ENCODE data around the gene ATG5.
"Not testable (repeated sequence)": the region's sequence is repeated elsewhere in the genome, so short reads cannot be mapped to it uniquely, and the experiment has no call there.

The ATG5 gene

DNA sequence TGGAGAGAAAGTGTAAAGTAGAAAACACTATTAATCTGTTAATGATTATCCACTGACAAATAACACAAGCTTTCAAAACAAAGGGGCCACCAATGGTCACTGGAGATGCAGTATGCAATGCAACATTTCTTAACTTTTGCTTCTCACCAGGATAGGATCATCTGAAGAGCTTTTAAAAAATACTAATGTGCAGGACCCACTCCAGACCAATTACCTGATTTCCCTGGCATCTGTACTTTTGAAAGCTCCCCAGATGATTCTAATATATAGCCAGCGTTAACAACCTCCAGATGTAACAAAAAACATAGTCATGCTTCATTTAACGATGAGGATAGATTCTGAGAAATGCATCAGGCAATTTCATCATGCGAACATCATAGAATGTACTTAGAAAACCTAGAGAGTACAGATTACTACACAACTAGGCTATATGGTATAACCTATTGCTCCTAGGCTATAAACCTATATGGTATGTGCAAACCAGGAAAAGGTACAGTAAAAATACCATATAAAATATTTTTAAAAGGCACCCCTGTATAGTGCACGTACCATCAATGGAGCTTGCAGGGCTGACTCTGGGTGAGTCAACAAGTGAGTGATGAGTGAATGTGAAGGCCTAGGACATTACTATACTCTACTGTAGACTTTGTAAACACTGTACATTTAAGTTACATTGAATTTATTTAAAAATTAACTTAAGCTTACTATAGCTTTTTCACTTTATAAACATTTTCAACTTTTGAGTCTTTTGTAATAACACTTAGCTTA, 69.2 kb downstream of the ATG5 start:
- Mint-ChIP-seq H3K4me1 (ENCODE audit: low read depth) (no peaks in the 10 kb centered on the region), H3K27me3 (ENCODE audit: low read depth) (no peaks in the 10 kb centered on the region), H3K9me3 (no peaks in the 10 kb centered on the region), H3K36me3 (ENCODE audit: low read depth) (peaks cover 8% of the 10 kb centered on the region), H3K4me3 (no peak overlapping the region), H3K27ac (no peak overlapping the region)

DNA sequence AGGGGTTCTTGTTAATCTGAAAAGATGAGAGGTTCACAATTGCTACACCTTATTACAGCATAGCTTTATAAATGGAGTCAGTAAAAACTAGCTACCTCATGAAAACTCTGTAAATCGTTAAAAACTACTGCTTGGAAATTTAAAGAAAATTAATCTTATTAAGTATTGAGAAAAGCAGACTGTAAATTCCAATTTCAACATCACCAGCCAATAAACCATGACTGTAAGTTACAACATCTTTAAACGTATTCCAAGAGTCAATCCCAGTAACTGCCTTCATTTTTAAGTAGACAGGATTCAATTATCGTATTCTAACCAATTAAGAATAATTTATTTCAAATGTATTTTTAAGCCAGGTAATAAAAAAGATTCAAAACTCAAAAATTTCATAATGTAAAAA, 70.3 kb downstream of the ATG5 start:
- Mint-ChIP-seq H3K27ac (no peak overlapping the region), H3K27me3 (ENCODE audit: low read depth) (no peaks in the 10 kb centered on the region), H3K9me3 (no peaks in the 10 kb centered on the region), H3K4me3 (no peak overlapping the region), H3K4me1 (ENCODE audit: low read depth) (peaks cover 3% of the 10 kb centered on the region), H3K36me3 (ENCODE audit: low read depth) (peaks cover 6% of the 10 kb centered on the region)

DNA sequence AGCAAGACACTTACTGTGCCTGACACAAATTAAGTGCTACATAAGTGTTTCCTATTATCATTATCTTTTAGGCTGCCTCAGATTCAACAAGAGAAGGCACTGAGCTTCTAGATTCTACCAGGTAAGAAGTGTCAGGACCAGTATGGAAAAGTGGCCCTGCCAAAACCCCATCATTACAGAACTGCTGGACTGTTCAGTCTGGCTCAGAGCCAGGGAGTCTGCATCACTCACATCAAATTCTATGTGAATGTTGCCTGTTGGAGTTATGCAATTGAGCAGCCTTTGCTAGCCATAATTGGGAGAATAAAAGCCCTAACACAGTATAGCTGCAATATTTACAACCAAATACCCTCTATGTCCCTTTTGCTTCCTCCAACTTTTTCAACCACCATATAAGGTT, 70.9 kb downstream of the ATG5 start:
- H3K9me3 Mint-ChIP-seq = no peaks in the 10 kb centered on the region
- no peak overlapping the region for H3K27ac Mint-ChIP-seq
- no peaks in the 10 kb centered on the region for H3K27me3 Mint-ChIP-seq (ENCODE audit: low read depth)
- H3K36me3 Mint-ChIP-seq (ENCODE audit: low read depth) = peaks cover 3% of the 10 kb centered on the region
- H3K4me1 Mint-ChIP-seq (ENCODE audit: low read depth) = peaks cover 3% of the 10 kb centered on the region
- no peak overlapping the region for H3K4me3 Mint-ChIP-seq

DNA sequence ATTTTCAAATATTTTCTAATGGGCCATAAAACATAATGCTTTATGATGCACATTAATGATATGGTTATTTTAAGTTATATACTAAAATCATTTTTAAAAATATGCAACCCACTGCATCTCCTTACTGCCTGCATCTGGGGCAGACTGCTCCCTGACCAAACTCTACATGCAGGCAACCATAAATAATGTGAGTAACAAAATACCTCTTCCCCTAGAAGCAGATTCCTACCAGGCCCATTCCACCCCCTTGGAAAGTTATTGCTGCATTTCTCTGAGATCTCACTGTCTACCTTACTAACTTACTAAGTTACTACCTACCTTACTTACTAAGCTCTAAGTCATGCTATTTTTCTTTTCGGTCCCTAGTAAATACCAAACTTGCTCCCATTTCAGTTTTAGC, 71.8 kb downstream of the ATG5 start:
- no peak overlapping the region for H3K4me3 Mint-ChIP-seq
- H3K27ac Mint-ChIP-seq = no peak overlapping the region
- no peaks in the 10 kb centered on the region for H3K27me3 Mint-ChIP-seq (ENCODE audit: low read depth)
- peaks cover 2% of the 10 kb centered on the region for H3K36me3 Mint-ChIP-seq (ENCODE audit: low read depth)
- peaks cover 3% of the 10 kb centered on the region for H3K4me1 Mint-ChIP-seq (ENCODE audit: low read depth)
- no peaks in the 10 kb centered on the region for H3K9me3 Mint-ChIP-seq

DNA sequence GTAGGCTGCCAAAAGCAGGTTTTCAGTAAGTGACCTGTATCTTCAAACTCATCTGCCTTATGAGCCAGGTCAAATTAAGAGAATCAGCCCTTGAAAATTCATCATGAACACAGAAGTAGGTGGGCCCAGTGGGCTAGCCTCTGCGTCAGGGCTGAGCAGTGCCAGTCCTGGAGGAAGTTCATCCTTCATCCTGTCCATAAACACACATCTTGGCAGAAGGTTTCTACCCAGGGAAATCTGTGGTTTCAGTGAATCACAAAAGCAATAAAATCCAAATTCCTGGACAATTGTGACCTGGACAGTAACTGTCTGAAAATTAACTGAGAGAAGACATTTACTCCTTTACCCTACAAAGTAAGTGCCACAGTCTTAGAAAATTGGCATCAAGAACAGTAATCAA, 72.4 kb downstream of the ATG5 start:
- Mint-ChIP-seq H3K27ac (no peak overlapping the region), H3K4me3 (no peak overlapping the region), H3K27me3 (ENCODE audit: low read depth) (no peaks in the 10 kb centered on the region), H3K36me3 (ENCODE audit: low read depth) (peaks cover 5% of the 10 kb centered on the region), H3K4me1 (ENCODE audit: low read depth) (peaks cover 3% of the 10 kb centered on the region), H3K9me3 (no peaks in the 10 kb centered on the region)

DNA sequence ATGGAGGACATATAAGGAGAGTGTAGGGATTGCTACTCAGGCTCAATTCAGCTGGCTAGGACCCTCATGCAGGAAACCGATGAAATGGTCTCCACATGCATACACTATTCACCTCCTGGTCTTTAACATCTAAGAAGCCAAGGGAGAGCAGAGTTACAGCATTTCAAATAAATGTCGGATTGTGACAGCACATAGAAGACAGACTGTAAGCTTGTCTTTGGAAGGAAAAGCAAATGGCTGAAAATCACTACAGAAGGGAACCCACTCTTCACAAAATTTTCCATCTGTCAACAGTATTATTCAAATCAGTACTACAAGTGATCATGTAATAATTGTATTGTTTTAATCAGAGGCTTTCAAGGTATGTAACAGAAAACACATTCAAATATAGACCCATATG, 72.9 kb downstream of the ATG5 start:
- H3K36me3 Mint-ChIP-seq (ENCODE audit: low read depth) = peaks cover 5% of the 10 kb centered on the region
- no peaks in the 10 kb centered on the region for H3K9me3 Mint-ChIP-seq
- peaks cover 3% of the 10 kb centered on the region for H3K4me1 Mint-ChIP-seq (ENCODE audit: low read depth)
- H3K27ac Mint-ChIP-seq = no peak overlapping the region
- no peak overlapping the region for H3K4me3 Mint-ChIP-seq
- H3K27me3 Mint-ChIP-seq (ENCODE audit: low read depth) = no peaks in the 10 kb centered on the region

DNA sequence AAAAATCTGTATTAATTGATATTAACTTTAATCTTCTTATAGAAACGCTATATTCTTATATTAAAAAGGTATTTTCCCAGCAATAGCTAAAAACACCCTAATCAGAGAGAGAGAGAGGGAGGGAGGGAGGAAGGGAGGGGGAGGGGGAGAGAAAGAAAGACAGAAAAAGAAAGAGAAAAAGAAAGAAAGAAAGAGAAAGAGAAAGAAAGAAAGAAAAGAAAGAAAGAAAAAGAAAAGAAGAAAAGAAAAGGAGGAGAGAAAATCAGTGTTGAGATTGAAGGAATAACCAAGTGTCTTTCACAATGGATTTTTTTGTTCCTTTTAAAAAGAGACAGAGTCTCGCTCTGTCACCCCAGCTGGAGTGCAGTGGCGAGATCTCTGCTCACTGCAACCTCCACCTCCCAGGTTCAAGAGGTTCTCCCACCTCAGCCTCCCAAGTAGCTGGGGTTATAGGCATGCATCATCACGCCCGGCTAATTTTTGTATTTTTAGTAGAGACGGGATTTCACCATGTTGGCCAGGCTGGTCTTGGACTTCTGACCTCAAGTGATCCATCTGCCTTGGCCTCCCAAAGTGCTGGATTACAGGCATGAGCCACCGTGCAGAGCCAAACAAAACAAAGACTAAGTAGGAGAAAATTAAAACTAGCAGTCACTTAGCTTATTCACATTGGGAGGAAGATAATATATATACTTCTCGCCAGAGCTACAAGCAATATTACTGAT, 73.9 kb downstream of the ATG5 start:
- H3K27ac Mint-ChIP-seq; H3K27me3 Mint-ChIP-seq (ENCODE audit: low read depth); H3K4me3 Mint-ChIP-seq; H3K4me1 Mint-ChIP-seq (ENCODE audit: low read depth); H3K9me3 Mint-ChIP-seq: not testable (repeated sequence)
- H3K36me3 Mint-ChIP-seq (ENCODE audit: low read depth) = peaks cover 14% of the 10 kb centered on the region

DNA sequence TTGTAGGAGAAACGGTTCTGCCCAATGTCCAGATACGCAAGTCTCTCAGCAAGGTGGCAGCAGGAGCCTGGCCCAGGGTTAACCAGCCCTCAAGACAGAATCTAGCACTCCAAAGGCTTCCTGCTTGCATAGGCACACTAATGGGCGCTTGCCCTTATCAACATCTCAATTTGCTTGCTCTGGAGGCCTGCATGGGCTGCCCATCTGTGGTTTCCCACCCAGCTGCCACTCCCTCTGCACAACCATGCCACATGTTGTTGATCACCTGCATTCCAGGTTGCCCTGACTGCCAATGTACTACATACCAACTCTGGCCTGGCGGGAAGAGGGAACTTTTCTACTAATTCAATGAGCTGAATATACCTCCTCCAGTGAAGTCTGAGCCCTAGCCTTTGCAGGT, 74.6 kb downstream of the ATG5 start:
- Mint-ChIP-seq H3K4me1 (ENCODE audit: low read depth) (peaks cover 6% of the 10 kb centered on the region), H3K9me3 (no peaks in the 10 kb centered on the region), H3K27ac (no peak overlapping the region), H3K4me3 (no peak overlapping the region), H3K27me3 (ENCODE audit: low read depth) (no peaks in the 10 kb centered on the region), H3K36me3 (ENCODE audit: low read depth) (peaks cover 17% of the 10 kb centered on the region)

DNA sequence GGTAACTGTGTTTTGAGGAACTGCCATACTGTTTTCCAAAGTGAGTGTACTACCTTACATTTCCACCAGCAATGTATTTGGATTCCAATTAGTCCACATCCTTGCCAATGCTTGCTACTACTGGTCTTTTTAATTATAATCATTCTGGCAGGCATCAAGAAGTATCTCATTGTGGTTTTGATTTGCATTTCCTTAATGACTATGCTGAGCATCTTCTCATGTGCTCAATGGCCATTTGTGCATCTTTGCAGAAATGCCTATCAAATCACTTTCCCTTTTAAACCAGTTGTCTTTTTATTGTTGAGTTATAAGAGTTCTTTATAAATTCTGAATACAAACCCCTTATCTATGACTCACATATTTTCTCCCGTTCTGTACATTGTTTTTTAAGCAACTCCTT, 75.9 kb downstream of the ATG5 start:
- no peaks in the 10 kb centered on the region for H3K9me3 Mint-ChIP-seq
- H3K27me3 Mint-ChIP-seq (ENCODE audit: low read depth) = no peaks in the 10 kb centered on the region
- peaks cover 17% of the 10 kb centered on the region for H3K36me3 Mint-ChIP-seq (ENCODE audit: low read depth)
- no peak overlapping the region for H3K27ac Mint-ChIP-seq
- H3K4me1 Mint-ChIP-seq (ENCODE audit: low read depth) = peaks cover 6% of the 10 kb centered on the region
- H3K4me3 Mint-ChIP-seq = no peak overlapping the region

DNA sequence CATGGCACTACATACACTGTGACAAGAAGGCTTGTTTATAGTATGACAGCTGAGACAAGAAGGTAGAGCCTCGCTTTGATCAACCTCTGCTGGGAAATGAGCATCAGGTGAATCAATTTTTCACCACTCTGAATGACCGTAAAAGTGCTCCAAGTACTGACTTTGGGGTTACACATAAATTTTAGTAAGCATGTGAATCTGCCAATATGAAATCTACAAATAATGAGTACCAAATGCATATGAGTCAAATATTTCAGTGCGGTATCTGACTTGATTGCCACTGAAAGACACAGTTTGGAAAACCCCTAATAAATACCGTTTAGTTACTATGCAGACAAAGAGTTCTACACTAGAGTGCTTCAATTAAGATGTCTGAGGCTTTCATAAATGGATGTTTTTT, 77.8 kb downstream of the ATG5 start:
- H3K4me1 Mint-ChIP-seq (ENCODE audit: low read depth) = peaks cover 6% of the 10 kb centered on the region
- H3K36me3 Mint-ChIP-seq (ENCODE audit: low read depth) = peaks cover 24% of the 10 kb centered on the region
- H3K9me3 Mint-ChIP-seq = no peaks in the 10 kb centered on the region
- no peaks in the 10 kb centered on the region for H3K27me3 Mint-ChIP-seq (ENCODE audit: low read depth)
- no peak overlapping the region for H3K27ac Mint-ChIP-seq
- H3K4me3 Mint-ChIP-seq = no peak overlapping the region

DNA sequence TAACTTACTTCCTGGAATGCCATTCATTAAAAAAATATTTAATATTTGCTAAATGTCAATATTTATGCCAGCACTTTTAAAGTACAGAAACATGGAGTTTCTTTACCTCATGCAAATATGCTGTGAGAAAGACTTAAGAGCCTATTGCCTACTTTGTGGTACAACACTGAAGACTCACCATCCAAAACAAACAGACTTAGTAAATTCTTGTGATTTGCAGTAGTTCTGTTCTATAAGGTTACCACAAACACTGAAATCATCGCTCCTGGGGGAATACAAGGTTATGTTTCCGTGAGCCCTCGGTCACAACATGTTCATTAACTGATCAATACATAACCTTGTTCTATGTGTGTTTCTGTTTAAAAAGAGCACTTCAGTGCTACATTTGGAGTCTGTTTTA, 78.3 kb downstream of the ATG5 start:
- Mint-ChIP-seq H3K27ac (no peak overlapping the region), H3K27me3 (ENCODE audit: low read depth) (no peaks in the 10 kb centered on the region), H3K36me3 (ENCODE audit: low read depth) (peaks cover 24% of the 10 kb centered on the region), H3K4me3 (no peak overlapping the region), H3K4me1 (ENCODE audit: low read depth) (peaks cover 6% of the 10 kb centered on the region), H3K9me3 (no peaks in the 10 kb centered on the region)

DNA sequence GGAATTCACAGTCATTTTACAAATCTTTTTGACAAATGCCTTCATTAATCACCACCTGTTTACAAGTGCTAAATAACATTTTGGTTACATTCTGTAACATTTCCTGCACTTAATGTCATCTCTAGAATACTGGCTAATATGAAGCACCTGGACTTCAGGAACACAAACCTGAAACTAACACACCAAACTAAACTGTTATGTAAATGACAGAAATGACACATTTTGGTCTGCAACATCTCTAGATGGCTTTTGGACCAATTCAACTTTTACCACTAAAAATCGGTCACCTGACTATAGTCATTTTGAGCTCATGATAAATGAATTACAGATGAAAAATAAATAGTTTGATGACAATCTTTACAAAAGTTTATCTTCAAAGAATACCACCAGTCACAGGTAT, 80.6 kb downstream of the ATG5 start:
- Mint-ChIP-seq H3K9me3 (no peaks in the 10 kb centered on the region), H3K36me3 (ENCODE audit: low read depth) (peaks cover 33% of the 10 kb centered on the region), H3K27me3 (ENCODE audit: low read depth) (no peaks in the 10 kb centered on the region), H3K27ac (no peak overlapping the region), H3K4me1 (ENCODE audit: low read depth) (peaks cover 3% of the 10 kb centered on the region), H3K4me3 (no peak overlapping the region)

DNA sequence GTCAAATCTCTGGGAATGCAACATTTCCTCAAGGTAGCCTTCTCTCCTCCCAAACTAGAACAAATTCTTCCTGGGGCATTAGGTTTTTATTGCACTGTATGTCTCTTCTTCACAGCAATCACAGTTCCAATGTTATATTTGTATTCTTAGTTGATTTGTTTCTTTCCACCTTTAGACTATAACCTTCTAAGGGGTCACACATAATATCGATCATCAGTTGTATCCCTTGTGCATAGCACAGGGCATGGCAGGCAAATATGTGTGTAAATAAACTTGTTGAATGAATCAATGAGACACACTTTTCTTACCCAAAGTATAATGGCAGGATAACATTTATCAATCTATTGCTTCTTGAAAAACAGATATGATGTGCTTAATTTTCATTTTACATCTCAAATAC, 81.0 kb downstream of the ATG5 start:
- Mint-ChIP-seq H3K27ac (no peak overlapping the region), H3K4me3 (no peak overlapping the region), H3K27me3 (ENCODE audit: low read depth) (no peaks in the 10 kb centered on the region), H3K36me3 (ENCODE audit: low read depth) (peaks cover 33% of the 10 kb centered on the region), H3K4me1 (ENCODE audit: low read depth) (peaks cover 3% of the 10 kb centered on the region), H3K9me3 (no peaks in the 10 kb centered on the region)

DNA sequence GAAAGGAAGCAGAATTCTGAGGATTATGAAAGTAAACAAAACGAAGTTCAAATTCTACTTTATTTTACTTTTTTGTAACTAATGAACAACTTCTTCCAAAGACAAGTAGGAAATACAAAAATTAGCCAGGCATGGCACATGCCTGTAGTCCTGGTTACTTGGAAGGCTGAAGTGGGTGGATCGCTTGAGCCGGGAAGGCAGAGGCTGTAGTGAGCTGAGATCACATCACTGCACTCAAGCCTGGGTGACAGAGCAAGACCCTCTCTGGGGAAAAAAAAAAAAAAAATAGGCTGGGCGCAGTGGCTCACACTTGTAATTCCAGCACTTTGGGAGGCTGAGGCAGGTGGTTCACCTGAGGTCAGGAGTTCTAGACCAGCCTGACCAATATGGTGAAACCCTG, 82.3 kb downstream of the ATG5 start:
- no peak overlapping the region for H3K27ac Mint-ChIP-seq
- H3K4me3 Mint-ChIP-seq = no peak overlapping the region
- H3K4me1 Mint-ChIP-seq (ENCODE audit: low read depth) = peaks cover 3% of the 10 kb centered on the region
- H3K36me3 Mint-ChIP-seq (ENCODE audit: low read depth) = peaks cover 31% of the 10 kb centered on the region
- H3K27me3 Mint-ChIP-seq (ENCODE audit: low read depth) = no peaks in the 10 kb centered on the region
- H3K9me3 Mint-ChIP-seq = no peaks in the 10 kb centered on the region

DNA sequence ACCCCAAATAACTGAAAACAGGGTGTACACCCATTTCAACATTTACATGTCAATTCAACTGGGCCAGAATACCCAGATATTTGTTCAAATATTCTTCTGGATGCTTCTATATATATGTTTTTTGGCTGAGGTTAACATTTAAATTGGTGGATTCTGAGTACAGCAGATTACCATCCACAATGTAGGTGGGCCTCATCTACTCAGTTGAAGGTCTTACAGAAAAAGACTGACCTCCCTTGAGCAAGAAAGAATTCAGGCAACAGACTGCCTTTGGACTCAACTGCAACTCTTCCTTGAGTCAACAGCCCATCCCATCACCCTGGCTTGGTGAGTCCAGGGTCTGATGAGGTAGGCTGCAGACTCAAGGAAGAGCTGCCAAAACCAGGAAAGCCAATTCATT, 84.1 kb downstream of the ATG5 start:
- no peaks in the 10 kb centered on the region for H3K4me1 Mint-ChIP-seq (ENCODE audit: low read depth)
- peaks cover 21% of the 10 kb centered on the region for H3K36me3 Mint-ChIP-seq (ENCODE audit: low read depth)
- no peaks in the 10 kb centered on the region for H3K27me3 Mint-ChIP-seq (ENCODE audit: low read depth)
- no peak overlapping the region for H3K27ac Mint-ChIP-seq
- no peak overlapping the region for H3K4me3 Mint-ChIP-seq
- H3K9me3 Mint-ChIP-seq = no peaks in the 10 kb centered on the region

All from T-helper 1 cell treated with Interleukin-12 subunit alpha and Interleukin-12 subunit beta and Interleukin-4 antibody, amounts not matched to agents 30 μg/mL and 1 μg/mL, for 36 hours (primary cell).